IPS-18a (cell line): ENCODE data around the gene CFAP100.

Source experiments
- H3K27ac ChIP-seq: one replicate; pipeline ENCODE4 v1.5.1; 2013; ENCODE audit warnings: low read length
- H3K27me3 ChIP-seq: one replicate; pipeline ENCODE4 v1.6.1; 2013; ENCODE audit warnings: mild to moderate bottlenecking, low read length; ENCODE audit not compliant: control insufficient read depth, insufficient read depth
- H3K36me3 ChIP-seq: one replicate; pipeline ENCODE4 v1.6.1; 2013; ENCODE audit warnings: low read depth, low read length; ENCODE audit not compliant: control insufficient read depth
- H3K4me1 ChIP-seq: one replicate; pipeline ENCODE4 v1.6.1; 2013; ENCODE audit warnings: low read depth, low read length; ENCODE audit not compliant: control insufficient read depth
- H3K4me3 ChIP-seq: one replicate; pipeline ENCODE4 v1.5.1; 2013; ENCODE audit warnings: low read length
- H3K9ac ChIP-seq: one replicate; pipeline ENCODE4 v1.6.1; 2013; ENCODE audit warnings: mild to moderate bottlenecking, low read length, moderate library complexity
- H3K9me3 ChIP-seq: one replicate; pipeline ENCODE4 v1.6.1; 2013; ENCODE audit warnings: low read depth, low read length; ENCODE audit not compliant: control insufficient read depth

The CFAP100 gene

DNA sequence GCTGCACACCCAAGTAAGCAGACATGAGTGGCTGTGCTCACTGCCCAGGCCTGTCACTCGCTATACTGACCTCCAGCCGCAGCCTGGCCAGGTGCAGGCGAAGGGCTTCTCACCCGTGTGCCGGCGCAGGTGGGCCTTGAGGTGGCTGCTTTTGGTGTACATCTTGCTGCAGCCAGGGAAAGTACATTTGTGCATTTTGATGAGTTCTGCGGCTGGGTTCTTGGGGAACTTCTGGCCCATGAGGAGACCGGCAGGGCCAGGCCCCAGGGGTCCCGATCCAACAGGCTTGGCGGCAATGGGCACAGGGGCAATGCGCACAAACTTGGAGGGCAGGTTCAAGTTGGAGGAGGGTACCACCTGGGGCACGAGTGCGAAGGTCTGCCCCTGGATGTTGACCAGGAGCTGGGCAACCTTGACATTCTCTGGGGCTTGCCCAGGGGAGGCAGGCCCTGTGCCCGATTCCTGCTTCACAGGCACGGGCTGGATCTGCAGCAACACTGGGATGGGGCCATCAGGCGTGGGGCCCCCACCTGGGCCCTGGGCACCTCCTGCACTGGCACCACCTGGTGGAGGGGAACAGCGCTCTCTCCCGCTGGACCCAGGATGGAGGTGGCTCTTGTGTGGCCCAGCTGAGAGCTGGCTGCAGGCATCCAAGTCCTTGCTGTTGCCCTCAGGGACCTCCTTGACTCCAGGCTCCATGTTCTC, 42.8 kb upstream of the CFAP100 start:
- H3K4me1 ChIP-seq, result peaks cover 8% of the 10 kb centered on the region

DNA sequence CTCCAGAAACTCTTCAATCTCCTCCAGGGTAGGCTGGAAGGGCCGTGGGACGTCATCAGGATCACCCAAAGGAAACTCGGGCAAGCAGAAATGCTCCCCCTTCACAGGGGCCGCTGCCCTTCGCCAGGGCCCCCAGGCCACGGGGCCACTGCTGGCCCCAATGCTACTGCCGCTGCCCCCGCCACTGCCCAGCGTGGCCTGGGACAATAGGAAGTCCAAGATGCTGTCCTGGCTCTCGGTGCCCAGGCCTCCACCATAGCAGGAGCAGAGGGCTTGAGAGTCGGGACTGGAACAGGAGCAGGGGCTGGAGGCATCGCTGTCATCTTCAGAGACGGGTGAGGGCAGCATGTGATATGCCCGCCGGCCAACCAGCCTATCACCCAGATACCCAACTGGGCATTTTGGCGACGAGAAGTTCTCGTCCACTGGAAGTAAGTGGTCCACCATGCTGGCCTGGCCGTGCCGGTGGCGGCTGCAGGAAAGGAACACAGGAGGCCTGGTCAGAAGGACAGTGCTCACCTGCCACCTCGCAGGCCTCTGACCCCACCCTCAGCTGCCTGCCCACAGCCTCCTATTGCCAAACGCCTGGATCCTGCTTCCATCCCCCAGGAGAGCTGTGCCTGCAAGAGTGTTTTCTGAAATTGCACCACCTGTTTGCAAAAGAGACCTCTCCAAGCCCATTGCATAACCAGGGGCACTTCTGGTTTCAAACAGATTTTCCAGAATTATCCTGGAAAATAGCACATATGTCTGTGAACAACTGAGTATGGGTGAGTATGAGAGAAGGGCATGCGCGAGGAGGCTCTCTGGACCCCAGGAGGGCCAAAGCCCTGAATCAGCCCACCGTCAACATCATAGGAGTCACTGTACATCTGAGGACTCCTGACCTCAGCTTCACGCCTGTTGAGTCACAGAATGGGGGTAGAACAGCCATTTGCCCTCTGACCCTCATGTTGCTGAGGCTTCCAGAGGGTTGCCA, 41.9 kb upstream of the CFAP100 start:
- H3K27me3 ChIP-seq, result no peaks in the 10 kb centered on the region
- H3K4me3 ChIP-seq, result no peak overlapping the region
- H3K4me1 ChIP-seq, result peaks cover 8% of the 10 kb centered on the region
- no peak overlapping the region for H3K9ac ChIP-seq
- no peaks in the 10 kb centered on the region for H3K9me3 ChIP-seq
- no peak overlapping the region for H3K27ac ChIP-seq
- H3K36me3 ChIP-seq, result peaks cover 6% of the 10 kb centered on the region

More for the DNA sequence above, 42.8 kb upstream of the CFAP100 start:
- Histone ChIP-seq H3K4me3 (no peak overlapping the region), H3K9ac (no peak overlapping the region), H3K27me3 (no peaks in the 10 kb centered on the region), H3K27ac (no peak overlapping the region), H3K36me3 (peaks cover 6% of the 10 kb centered on the region), H3K9me3 (no peaks in the 10 kb centered on the region)

DNA sequence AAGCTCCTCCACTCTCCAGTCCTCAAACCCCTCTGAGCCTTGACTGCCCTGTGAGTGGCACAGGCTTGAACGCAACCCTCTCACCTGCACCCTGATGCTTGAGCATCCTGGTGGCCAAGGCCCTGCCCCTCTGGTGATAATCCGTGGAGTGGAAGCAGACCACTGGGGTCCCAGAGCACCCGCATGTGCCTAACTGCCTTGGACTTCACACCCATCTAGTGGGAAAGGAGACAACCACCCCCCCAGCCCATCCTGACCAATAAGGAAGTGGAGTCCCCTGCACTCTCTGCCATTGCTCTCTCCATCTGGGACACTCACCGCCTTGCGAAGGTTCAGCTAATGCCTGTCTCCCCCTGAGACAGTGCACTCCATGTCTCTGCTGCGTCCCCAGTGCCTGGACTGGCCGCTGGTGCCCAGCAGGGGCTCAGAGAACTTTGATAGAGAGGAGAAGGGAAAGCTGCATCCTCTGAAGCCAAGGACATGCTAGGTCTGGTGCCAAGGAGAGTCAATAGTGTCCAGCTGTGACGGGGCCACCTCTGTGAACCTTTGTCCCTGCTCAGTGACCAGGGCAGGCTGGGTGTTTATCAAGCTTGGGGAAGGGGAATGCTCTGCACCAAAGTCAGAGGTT, 40.9 kb upstream of the CFAP100 start:
- peaks cover 16% of the 10 kb centered on the region for H3K4me1 ChIP-seq
- no peak overlapping the region for H3K27ac ChIP-seq
- no peak overlapping the region for H3K4me3 ChIP-seq
- no peak overlapping the region for H3K9ac ChIP-seq
- no peaks in the 10 kb centered on the region for H3K9me3 ChIP-seq
- H3K36me3 ChIP-seq, result peaks cover 6% of the 10 kb centered on the region
- peaks cover 8% of the 10 kb centered on the region for H3K27me3 ChIP-seq

DNA sequence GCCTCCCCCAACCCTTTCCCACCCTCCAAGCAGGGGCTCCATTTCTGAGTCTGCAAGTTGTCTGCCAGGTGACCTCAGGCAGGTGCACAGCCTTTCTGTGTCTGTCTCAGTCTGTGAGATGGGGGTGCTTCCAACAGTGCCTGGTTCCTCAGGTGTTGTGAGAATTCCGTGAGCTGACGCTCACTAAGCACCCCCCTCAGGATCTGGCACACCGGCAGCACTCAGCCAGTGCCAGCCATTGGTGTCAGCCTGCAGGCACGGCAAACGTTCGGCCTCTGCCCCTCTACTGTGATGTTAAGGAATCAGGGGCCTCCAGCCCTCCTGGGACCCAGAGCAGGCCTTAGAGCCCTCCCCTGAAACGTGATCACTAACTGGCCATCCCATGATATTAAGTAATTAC, 39.9 kb upstream of the CFAP100 start:
- H3K36me3 ChIP-seq, result peaks cover 6% of the 10 kb centered on the region
- H3K4me1 ChIP-seq, result peaks cover 16% of the 10 kb centered on the region
- no peaks in the 10 kb centered on the region for H3K9me3 ChIP-seq
- H3K9ac ChIP-seq, result peak overlapping the region; percentile 13
- H3K4me3 ChIP-seq, result no peak overlapping the region
- peaks cover 18% of the 10 kb centered on the region for H3K27me3 ChIP-seq
- no peak overlapping the region for H3K27ac ChIP-seq

DNA sequence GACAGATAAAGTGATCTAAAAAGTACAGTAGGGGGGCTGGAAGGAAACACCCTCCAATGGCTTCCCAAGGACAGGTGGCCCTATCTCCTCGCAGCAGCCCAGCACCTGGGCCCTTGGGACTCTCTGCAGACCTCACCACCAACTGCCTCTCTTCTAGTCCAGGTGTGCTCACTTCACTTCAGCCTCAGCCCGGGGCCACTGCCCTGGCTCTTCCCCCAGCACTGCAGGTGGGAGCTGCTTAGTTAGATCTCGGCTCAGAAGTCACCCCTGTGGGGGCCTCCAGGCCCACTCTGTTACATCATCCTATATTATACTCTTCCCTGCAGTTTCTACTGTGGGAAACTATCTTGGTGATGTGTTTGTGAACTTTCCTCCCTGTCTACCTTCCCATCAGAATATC, 39.5 kb upstream of the CFAP100 start:
- H3K36me3 ChIP-seq, result peaks cover 6% of the 10 kb centered on the region
- H3K27me3 ChIP-seq, result peaks cover 22% of the 10 kb centered on the region
- peak overlapping the region; percentile 75 for H3K4me3 ChIP-seq
- H3K9me3 ChIP-seq, result no peaks in the 10 kb centered on the region
- H3K9ac ChIP-seq, result peak overlapping the region; percentile 13
- no peak overlapping the region for H3K27ac ChIP-seq
- peaks cover 16% of the 10 kb centered on the region for H3K4me1 ChIP-seq

DNA sequence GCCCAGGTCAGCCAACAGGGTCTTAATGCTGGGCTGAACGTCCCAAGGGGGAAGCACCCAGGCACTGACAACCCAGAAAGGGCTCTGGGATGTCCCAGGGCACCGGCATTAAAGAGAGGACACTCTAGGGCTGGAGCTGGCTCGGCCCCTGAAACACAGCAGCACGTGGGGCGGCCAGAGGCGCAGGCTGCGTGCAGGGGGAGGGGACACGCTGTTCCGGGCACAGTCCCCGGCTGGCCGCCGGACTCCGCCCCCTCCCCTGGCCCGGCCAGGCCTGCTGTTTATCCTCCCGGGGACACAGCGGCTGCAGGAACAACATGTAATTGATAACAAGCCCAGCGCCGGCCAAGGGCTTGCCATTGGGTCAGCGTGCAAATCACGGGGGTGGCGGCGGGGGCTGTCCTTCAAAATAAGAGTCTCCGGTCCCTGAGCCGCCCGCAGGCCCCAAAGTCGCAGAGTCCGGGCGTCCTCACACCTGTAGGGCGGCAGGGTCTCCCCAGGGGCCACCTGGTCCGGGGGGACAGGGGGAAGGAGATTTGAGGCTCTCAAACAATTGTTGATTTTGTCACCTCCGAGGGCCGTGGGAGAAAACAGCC, 38.8 kb upstream of the CFAP100 start:
- Histone ChIP-seq H3K27ac (no peak overlapping the region), H3K9ac (peak overlapping the region; percentile 48), H3K27me3 (peaks cover 22% of the 10 kb centered on the region), H3K4me1 (peaks cover 16% of the 10 kb centered on the region), H3K9me3 (no peaks in the 10 kb centered on the region), H3K36me3 (peaks cover 6% of the 10 kb centered on the region), H3K4me3 (peak overlapping the region; percentile 75)

DNA sequence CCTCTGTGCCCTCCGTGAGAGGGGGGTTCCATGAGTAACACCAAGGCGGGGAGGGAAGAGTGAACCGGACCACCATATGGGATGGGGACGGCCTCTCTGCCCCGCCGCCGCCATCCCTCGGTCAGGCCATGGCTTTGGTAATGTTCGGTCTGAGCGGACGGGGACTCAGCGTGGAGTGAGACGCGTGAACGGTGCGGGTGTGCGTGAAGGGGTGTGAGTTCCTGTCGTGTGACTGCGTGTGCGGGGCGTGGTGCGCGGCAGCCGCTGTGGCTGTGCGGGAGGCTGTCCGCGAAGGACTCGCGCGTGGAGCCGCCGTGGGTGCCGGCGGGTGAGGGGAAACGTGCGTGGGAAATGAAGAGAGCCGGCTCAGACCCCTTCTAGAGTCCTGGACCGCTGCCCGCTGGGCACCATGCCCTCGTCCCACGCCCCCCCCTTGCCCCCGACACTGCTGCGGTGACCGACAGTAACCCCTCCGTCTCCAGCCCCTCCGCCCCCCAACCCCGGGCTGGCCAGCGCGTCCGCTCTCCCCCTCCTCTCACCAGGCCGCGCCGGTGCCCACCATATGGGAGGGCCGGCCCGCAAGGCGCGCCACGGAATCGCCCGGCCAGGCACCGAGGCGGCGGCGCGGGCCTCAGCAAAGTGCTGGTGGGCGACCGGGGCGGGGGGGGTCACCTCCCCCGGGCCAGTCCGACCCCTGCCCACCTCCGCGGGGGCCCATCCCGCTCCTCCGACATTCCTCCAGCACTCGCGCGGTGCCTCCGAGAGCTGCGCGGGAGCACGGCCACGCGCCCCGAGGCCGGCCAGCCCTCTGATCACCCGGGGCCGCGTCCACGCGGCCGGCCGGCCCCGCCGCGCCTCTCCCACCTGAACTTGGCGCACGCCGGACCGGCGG, 38.1 kb upstream of the CFAP100 start:
- Histone ChIP-seq H3K27me3 (peaks cover 22% of the 10 kb centered on the region), H3K27ac (no peak overlapping the region), H3K36me3 (peaks cover 6% of the 10 kb centered on the region), H3K4me3 (peak overlapping the region; percentile 75), H3K9me3 (no peaks in the 10 kb centered on the region), H3K9ac (peak overlapping the region; percentile 48), H3K4me1 (peaks cover 16% of the 10 kb centered on the region)

DNA sequence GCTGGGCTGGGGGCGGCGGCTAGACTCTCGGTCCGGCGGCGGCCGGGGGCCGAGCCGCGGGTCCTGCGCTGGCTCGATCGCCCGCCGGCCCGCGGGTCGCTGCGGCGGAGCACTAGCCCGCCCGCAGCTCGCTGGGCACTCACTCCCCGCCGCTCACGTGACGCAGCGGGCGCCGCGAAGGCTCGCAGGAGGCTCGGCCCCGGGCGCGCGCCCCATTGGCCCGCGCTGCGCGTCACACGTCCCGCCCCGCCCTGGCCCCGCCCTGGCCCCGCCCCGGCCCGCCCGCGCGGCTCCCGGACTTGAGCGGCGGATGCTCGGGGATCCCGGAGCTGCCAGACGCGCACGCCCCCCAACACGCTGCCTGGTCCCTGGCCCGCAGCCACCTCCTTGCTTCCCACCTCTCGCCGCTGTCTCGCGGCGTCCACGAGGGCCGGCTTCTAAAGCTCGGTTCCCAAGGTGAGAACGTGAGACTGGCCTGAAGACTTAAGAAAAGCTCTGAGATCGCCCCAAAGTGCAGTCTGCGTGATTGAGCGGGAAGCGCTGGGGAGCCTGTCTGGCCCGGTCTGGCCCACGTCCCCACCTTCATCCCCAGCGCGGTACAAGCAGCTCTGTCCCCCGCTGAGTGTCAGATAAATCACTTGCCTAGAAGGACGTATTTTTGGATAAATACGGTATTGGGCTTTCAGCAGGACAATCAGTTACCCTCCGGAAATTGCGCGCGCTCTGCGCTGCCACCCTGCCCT, 37.2 kb upstream of the CFAP100 start, which contains the start of gene KLF15:
KLF15 (minus strand) TSS at position 114 of the 743 bp plus-strand sequence. CDS start 4,486 bp downstream, outside the sequence.
- Histone ChIP-seq H3K4me1 (peaks cover 20% of the 10 kb centered on the region), H3K27me3 (peaks cover 22% of the 10 kb centered on the region), H3K36me3 (no peaks in the 10 kb centered on the region), H3K4me3 (peak within 1 kb of the TSS; percentile 80), H3K9me3 (no peaks in the 10 kb centered on the region), H3K27ac (no peak within 1 kb of the TSS), H3K9ac (peak within 1 kb of the TSS; percentile 48)

DNA sequence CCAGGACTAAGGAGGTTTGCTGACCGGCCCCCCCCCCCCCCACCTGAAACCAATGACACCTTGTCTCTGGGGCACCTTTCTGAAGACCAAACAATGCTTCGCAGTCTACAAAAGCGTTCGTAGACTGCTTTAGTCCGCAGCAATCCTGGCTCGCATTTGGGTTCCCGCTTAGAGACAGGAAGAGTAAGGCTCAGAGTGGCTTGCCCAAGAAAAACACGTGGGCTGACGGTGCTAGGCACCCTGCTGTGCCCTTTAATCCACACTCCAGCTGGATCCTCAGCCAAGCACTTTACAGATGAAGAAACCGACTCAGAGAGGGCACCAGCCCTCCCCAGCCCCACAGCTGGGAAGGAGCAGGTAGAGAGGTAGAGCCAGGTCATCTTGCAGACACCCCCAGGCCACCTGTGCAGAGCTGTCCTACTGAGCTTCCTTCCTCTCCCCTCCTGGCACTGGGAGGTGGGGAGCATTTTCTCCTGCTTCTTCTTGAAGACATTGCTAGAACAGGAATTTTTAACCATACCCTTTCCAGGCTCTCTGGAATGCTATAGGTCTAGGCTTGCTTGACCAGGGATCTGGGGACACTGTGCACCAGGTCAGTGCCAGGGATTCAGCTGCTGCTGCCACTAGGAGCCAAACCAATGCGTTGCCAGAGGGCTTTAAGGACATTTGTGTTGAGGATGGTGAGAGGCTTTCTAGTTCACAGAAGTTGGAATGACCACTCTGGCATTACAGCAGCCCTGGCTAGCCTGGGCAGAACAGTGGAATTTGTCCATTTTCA, 36.5 kb upstream of the CFAP100 start:
- peak overlapping the region; percentile 42 for H3K9ac ChIP-seq
- no peaks in the 10 kb centered on the region for H3K36me3 ChIP-seq
- peaks cover 27% of the 10 kb centered on the region for H3K4me1 ChIP-seq
- H3K27ac ChIP-seq, result no peak overlapping the region
- peaks cover 22% of the 10 kb centered on the region for H3K27me3 ChIP-seq
- H3K9me3 ChIP-seq, result no peaks in the 10 kb centered on the region
- peak overlapping the region; percentile 80 for H3K4me3 ChIP-seq
